OCI-LY7 (cell line): ENCODE results near the gene SQOR.

Source experiments
- EZH2phosphoT487 ChIP-seq: fragments of 200-600 bp; sonication (generic); IDR thresholded peaks from 2 replicates; pipeline ENCODE4 v1.6.1; 2018; ENCODE audit warnings: low read depth, borderline replicate concordance, mild to moderate bottlenecking, mixed run types, antibody characterized with exemption, low read length, moderate library complexity, mixed read lengths
- TF ChIP-seq, protein P1 (sequence below): fragments of 200-600 bp; sonication (generic); conservative IDR thresholded peaks from 2 replicates; pipeline ENCODE4 v1.5.1; 2014; ENCODE audit warnings: mild to moderate bottlenecking, antibody characterized with exemption, low read length, moderate library complexity, mixed read lengths

GRCh38 chr15:45662375-45662774 is 27.5 kb downstream of the SQOR start:
- TF ChIP-seq EZH2phosphoT487 = no peak
- TF ChIP-seq, protein P1, sequence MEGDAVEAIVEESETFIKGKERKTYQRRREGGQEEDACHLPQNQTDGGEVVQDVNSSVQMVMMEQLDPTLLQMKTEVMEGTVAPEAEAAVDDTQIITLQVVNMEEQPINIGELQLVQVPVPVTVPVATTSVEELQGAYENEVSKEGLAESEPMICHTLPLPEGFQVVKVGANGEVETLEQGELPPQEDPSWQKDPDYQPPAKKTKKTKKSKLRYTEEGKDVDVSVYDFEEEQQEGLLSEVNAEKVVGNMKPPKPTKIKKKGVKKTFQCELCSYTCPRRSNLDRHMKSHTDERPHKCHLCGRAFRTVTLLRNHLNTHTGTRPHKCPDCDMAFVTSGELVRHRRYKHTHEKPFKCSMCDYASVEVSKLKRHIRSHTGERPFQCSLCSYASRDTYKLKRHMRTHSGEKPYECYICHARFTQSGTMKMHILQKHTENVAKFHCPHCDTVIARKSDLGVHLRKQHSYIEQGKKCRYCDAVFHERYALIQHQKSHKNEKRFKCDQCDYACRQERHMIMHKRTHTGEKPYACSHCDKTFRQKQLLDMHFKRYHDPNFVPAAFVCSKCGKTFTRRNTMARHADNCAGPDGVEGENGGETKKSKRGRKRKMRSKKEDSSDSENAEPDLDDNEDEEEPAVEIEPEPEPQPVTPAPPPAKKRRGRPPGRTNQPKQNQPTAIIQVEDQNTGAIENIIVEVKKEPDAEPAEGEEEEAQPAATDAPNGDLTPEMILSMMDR = 0 out of 2 replicates have a peak, but pooled peaks have one; percentile 19
